Stimulated activated naive CD4-positive, alpha-beta T cell treated with Interleukin-2 at 50 U/mL for 16 hours (primary cell): ENCODE results near the gene H1-8.

Experiments
- DNase-seq: peaks from one replicate; lab custom pipeline; 2025; lab: John Stamatoyannopoulos, UW

H1-8 gene

DNA sequence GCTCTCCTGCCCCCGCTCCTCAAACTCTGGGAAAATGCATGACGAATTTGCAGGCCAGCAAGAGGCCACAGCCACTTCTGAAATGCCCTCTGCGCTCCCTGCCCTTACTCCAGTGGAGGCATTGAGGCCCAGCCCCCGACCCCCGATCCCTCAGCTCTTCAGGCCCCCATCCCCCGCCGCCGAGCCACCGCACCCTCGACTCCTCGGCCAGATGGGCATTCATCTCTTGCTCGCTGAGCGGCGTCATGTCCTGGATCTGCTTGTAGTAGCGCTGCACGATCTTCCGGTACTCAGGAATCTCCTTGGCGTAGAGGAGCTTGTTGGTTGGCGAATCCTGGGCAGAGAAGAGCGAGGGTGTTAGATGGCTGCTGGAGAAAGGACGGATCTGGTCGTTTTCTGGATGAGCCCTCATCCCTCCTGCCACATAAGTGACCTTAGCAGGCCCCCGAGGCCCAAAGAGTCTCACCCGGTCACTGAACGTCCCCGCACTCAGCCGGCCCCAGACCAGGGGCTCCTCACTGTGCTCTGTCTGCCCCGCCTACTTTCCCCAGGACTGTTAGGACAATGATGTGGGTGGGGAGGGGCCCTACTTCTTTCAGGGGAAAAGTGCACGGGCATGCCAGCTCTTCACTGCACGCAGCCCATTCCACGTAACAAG is 14.0 kb downstream of the H1-8 start:
- DNase-seq, result no peak

DNA sequence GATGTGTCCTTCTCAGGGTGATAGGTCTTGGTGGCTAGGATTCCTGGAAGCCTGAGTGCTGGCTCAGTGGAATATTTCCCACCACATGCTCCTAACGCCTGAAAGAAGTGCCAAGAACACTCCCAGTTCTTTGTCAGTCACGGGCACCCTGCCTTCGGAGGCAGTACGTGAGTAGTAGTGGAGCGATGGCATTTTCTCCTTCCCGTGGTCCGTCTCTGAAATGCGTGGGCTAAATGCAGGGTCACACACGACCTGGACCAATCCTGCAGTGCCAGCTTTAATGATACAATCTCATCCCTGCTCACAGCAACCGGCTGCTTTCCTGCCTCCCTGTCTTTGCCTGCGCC is 14.5 kb downstream of the H1-8 start:
- DNase-seq, result no peak

DNA sequence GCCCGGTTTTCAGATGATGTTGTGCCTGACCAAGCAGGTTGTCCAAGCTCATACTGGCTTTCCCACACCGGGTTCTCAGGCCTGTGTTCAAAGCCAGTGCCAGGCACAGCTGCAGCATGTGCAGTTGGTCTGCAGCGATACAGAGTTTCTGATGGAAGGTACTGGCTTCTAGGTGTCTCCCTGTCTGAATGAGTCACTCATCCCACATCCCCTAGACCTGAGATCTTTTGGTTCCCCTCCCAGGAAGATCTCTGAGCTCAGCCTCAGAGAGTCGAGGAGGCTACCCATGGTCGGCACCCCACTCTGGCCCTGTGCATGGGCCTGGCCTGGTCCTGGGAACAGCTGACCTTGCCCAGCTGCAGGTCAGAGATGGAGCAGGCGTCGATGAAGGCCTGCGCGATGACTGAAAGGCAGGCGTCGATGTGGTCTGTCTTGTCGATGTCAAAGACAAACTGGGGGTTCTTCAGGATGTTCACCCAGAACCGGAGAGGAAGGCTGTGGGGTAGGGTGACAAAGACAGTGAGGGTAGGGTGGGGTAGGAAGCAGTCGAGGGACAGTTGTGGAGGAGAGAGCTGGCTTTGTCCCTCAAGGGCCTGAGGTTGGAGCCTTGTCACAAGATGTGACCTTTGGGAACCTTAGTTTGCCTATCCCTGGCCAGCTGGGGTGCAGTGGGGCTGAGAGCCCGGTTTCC is 15.3 kb downstream of the H1-8 start:
- DNase-seq, result no peak

DNA sequence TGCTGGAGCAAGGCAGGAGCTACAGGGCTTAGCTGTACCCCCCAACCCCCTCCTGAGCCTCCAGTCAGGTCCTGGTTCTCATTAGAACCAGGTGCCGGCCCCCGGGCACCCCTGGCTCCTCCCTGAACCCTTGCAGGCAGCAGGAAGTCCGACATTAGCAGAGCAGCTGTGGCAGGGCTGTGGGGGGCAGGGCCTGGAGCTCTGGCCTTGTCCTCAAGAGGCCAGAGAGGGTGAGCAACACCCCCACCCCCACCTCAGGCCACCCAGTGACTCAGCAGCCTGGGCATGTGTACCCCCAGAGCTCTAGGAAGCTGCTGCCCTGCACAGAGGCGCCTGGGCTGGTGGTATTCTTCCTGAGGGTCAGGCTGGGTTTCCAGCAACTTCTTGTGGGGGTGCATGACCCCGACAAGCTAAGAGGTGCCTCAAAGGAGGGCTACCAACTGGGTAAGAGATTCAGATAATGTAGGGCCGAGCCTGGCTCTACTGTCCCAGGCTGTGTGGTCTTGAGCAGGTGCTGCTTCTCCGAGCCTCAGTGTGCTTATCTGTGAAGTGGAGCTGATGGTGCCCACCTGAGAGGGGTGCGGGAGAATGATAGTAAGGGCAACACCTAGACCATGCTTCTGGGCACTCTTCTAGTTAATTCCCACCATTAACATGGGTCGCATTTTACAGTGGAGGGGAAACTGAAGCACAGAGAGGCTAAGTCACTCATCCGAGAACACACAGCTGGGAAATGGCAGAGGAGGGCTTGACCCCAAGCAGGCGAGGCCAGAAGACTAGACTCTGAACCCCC is 16.0 kb downstream of the H1-8 start:
- DNase-seq, result no peak

DNA sequence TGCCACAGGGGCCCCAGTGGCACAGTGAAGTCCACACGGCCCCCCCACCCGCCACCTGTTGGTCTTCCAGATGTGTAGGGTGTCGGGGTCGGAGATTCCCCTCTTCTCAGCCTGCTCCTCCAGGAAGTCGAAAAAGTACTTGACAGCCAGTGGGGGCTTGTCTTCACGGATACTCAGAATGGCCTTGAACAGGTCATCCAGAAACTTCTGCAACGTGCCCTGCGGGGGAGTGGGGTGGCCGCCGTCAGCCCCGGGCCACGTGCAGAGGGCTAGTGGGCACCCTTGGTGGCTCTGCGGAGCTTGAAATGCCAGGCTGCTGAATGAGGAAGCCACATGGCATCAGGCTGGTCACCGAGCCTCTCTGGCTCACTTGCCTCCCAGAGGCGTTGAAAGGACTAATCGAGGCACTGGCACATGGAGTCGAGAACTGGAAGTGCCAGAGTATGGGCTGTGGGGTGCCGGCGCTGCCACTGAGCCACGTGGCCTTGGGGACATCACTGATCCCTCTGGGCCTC is 16.6 kb downstream of the H1-8 start:
- no peak for DNase-seq

DNA sequence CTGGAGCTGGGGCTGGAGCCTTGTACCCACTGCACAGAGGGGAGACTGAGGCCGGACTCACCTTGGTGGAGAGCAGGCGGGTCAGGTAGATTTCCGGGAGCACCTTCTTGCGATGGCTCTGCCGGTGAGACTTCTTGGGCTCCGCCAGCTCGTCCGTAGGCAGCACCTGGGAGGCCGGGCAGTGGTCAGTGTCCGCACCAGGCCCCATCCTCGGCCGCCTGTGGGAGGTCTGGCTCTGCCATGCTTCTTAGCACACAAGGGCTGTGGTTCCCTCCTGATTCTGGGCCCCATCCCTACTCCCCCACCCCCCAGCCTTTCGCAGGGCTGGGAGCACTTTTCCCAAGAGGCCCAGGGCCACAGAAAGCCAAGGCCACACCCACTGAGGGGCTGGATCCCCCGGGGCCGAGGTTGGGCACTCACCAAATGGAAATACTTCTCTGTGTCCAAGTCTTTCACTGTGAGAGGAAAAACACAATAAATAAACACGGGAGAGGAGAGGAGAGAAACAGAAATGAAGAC is 17.4 kb downstream of the H1-8 start:
- DNase-seq, result no peak

DNA sequence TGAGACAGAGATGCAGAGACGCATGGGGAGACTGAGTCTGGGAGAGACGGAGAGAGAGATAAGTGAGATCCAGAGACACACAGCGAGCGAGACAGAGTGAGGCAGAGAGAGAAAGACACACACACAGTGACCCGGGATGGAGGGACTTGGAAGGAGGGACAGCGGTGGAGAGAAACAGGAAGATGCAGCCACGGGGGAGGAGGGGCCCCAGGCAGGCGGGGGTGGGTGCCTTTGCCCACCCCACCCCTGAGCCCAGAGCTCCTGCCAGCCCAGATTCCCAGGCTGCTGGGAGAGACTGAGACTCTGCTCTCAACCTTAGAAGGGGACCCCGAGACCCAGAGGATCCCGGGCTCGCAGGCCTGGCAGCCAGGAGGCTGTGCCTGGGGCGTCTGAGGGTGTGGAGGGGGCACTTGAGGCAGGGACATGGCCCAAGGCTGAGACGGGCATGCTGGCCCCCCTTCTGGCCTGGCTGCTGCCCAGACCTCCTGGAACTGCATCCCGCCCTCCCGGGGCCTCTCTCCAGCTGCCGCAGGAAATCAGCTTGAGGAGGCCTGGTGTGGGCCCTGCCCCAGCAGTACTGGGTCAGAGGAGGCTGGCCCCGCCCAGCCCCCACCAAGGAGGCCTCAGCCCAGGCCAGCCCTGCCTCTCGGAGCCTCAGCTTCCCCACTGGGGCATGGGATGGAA is 18.1 kb downstream of the H1-8 start:
- no peak for DNase-seq

DNA sequence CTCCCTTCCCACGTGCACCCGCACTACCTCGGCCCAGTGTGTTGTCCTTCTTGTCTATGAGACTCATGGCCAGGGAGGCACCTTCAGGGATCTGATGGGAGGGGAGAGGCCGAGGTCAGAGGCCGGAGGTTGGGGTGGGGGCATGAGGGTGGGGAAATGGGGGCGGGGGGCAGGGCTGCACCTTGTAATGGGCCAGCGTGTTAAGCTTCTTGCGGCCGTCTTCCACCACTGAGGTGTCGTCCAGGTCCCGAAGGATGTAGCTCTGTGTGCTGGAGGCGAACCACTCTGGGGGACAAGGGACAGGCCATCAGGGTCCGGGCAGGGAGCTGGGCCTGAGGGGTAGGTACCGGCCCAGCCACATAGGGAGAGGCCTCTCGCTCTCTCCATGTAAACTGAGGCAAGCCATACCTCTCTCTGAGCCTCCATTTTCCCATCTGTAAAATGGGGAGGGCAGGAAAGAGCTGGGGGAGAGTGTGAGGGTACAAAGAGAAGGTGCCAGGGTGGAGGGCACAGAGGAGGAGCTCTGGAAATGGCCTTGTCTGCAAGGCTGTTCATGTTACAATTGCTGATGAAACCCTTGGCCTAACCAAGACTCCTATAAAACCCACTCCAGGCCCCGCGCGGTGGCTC is 18.8 kb downstream of the H1-8 start:
- no peak for DNase-seq

DNA sequence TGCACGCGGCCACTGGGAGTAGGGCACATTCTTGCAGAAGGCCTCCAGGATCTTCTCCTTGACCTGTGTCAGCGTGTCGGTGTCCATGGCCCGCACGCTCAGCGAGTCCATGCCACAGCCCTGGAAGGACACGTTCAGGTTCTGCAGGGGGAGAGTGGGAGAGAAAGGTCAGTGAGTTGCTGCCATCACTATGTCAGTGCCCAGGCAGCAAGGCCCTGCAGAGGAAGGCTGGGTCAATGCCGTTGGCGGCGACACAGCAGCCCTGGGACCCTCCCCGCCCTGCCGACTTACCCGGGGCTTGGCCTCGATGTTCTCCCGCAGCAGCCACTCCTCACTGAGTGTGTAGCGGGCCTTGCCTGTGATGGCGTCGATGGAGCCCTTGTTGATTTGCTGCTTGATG is 19.8 kb downstream of the H1-8 start:
- no peak for DNase-seq

DNA sequence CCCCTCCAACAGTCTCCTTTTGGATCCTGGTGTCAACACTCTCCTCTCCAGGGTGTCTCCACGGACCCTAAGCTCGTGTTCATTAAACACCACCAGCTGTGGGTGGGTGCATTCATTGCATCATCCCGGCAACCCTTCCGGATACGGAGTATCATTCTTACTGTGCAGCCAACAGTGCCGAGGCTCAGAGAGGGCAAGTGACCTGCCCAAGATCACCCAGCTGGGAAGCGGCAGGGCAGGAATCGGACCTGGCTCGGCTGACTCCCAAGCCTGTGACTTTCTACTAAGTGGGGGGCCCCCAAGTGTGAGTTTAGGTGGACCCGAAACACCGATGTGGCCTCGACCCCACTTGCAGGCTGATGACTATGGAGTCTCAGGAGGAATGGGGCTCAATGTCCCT is 20.4 kb downstream of the H1-8 start:
- DNase-seq, result no peak

DNA sequence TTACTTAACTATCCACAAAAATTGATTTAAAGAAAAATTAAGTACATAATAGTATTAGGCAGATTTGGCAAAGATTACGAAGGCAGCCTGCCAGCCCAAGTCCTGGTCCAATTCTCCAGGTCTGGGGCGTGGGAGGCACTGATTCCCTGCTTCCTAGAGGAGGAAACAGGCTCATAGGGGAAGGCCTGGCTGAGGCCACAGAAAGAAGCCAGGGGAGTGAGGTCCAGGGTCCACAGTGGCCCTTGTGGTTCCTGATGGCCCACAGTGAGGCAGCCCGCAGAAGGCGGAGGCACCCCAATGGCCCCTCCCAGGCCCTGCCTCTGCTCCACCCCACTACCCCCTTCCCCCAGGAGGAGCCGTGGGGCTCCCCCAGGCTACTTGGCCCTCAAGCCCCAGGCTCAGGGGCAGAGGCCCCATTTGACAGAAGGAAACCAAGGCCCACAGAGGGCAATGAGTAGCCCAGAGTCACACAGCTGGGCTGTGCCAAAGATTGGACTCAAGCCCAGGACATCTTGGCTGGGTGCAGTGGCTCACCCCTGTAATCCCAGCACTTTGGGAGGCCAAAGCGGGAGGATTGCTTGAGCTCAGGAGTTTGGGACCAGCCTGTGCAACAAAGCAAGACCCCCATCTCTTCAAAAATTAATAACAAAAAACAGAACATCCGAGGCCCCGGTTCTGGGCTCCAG is 21.0 kb downstream of the H1-8 start:
- DNase-seq, result no peak

DNA sequence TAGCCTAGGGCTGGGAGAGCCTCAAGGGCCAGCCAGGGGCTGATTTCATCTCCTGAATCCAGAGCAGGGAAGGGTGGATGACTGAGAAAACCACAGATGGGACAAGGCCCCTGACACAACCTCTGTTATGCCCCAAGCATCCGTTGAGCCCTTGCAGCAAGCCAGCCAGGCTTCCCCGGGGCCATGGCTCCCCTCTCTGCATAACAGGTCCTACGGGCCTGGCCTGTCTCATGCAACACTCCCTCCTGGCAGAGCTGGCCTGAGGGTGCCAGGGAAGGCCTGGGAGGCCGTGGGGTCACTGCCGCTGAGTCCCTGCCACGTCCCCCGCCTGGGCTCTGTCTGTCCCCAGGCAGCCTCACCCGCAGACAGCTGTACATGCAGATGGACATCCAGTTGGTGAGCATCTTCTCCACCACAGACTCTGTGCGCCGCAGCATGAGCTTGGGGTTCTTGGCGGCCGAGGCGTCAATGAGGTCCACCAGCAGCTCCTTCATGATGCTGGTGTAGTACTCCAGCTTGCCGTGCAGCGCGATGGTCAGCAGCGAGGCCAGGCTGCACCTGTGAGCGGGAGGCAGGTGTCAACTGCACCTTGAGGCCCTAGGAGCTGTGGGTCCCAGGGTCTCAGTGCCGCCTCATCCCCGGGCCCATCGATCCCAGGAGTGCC is 22.1 kb downstream of the H1-8 start:
- DNase-seq, result no peak

DNA sequence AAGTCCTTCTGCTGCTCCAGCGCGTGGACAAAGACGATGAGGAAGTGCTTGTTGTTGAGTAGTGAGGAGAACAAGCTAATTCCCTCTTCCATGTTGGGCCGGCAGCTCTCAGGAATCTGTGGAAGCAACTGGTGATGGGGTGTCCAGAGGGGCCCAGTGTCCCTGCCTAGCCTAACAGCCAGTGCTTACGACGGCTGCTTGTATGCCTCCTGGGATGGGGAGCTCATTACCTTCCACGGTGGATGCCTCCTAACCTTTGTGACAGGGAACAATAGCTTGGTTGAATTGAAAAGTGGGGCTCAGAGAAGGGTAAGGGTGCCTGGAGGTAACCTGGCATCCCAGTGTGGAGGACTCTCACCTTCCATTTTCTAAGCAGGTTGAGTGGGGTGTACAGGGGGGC is 22.9 kb downstream of the H1-8 start:
- DNase-seq, result no peak

DNA sequence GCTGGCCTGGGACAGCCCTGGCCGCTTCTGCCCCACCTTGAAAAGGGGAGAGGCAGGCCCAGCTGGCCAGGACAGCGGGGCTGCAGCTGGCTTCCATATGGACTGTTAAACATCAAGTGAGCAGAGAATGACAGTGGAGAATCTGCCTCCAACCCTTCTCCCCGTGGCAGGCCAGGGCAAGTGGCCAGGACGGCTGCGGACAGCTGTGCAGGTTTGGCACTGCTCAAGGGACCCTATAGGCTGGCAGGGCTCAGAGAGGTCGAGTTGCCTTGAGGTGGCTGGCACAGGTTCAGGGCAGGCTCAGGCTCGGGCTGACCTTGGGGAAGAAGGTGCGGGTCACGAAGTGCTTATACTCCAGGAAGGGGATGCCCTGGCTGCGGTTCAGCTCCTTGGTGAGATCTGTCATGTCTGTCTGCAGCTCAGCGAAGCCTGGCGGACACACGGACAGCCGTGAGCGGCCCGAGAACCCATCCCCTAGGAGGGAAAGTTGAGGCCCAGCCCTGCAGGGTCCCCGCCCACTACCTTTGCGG is 24.3 kb downstream of the H1-8 start:
- no peak for DNase-seq

DNA sequence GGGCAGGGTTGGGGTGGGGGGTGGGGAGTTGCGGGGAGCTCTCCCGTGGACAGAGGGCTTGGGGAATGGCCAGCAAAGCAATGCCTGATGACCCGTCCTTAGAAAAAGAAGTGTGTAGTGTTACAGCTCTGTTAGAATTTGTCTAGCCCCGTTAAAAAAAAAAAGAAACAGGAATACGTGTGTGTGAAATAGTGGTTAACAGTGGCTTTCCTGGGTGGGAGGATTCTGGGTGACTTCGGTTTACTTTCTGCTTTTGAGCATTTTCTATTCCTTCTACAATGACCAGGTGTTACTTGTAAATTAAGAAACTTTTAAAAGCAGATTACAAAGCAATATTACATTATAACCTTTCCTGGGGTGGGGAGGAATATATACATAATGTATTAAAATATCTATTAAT is 25.0 kb downstream of the H1-8 start:
- no peak for DNase-seq

DNA sequence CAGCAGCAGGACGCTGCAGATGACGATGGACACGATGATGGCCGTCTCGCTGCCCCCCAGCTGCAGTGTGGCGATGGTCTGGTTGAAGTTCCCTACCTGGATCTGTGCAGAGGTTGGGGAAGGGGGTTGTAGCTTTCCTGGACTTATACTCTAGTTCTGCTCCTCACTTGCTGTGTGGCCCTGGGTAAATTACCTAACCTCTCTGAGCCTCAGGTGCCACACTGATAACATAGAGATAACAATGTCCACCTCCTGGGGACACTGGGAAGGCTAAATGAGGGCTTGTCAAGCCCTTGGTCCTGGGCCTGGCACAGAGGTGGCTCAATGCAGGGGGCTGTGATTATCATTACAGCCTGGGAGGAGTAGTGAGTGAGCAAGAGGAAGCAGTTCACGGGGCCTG is 26.9 kb downstream of the H1-8 start:
- DNase-seq, result no peak

DNA sequence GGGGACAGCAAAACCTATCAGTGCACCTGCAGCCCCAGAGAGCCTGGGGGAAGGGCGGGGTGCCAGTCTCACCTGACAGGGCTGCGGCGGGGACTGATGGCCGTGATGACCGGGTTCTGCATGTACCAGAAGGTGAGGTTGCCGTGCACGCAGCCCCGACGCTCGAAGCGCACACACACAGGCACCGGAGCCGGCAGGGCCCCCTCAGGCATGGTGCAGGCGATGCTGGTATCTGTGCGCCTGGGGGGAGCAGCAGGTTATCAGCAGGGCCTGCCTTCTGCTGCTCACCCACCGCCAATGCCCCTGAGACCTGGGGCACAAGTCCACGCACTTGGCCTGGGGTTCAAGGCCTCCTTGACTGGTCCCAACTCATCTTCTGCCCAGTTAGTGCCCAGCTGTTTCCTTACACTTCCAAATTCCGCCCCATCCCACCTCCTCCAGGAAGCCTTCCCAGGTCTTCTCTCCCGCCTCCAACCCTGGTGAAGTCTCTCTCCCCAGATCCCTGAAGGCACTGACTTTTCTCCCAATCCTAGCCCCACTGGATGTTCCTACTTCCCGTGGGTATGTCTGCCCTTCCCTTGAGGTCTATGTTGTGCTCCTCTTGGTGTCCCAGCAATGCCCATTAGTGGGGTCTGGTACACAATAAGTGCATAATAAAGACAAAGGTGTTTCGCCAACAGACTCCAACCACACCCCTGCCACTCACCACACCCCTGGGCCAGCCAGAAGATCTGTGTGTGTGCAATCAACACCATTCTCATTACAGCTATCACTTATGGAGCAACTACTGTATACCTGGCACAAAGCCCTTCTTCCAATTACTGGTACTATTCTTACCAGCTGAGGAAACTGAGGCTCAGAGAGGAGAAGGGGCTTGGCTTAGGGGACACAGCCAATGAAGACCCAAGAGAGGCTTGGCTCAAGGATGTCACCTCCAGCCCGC is 28.9 kb downstream of the H1-8 start:
- DNase-seq, result no peak

DNA sequence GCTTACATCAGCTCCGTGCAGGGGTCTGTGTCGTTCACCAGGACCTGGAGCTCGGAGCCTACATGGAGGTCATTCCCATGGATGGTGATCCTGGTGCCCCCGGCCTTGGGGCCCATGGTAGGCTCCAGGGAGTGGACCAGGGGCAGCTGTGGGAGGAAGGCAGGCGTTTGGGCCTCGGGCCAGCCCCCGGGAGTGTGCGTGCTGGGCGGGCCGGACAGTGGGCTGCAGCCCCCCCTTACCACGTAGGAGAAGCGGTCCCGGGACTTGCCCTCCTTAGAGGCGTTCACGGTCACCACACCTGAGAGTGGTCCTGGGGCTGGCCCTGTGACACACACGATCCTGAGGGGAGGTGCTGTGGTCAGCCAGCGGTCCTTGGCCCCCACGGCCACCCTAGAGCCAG is 29.6 kb downstream of the H1-8 start:
- DNase-seq, result no peak

DNA sequence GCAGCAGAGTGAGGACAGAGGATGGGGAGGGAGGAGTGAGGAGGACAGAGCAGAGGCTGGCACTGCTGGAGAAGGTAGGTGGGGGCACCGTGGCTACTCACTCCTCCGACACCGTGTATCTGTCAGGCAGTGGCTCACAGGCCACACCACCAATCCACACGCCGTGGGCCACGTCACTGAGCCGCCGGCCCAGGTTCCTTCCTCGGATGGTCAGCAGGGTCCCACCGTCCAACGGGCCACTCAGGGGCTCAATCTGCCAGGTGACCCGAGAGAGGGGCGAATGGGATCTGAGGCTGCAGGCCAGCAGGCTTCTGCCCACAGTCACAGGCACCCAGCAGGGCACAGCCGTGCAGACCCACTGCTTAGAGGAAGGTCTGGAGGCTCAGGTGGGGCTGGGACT is 30.5 kb downstream of the H1-8 start:
- DNase-seq, result no peak
